GM12801 (cell line): ENCODE data around the gene SLC26A5.

ENCODE experiments used
- TF ChIP-seq, protein P1 (sequence below): IDR thresholded peaks from one replicate; pipeline ENCODE4 v1.5.1; 2011; ENCODE audit warnings: control low read depth; ENCODE audit not compliant: insufficient read length; ENCODE audit errors: extremely low read depth

SLC26A5 gene

DNA sequence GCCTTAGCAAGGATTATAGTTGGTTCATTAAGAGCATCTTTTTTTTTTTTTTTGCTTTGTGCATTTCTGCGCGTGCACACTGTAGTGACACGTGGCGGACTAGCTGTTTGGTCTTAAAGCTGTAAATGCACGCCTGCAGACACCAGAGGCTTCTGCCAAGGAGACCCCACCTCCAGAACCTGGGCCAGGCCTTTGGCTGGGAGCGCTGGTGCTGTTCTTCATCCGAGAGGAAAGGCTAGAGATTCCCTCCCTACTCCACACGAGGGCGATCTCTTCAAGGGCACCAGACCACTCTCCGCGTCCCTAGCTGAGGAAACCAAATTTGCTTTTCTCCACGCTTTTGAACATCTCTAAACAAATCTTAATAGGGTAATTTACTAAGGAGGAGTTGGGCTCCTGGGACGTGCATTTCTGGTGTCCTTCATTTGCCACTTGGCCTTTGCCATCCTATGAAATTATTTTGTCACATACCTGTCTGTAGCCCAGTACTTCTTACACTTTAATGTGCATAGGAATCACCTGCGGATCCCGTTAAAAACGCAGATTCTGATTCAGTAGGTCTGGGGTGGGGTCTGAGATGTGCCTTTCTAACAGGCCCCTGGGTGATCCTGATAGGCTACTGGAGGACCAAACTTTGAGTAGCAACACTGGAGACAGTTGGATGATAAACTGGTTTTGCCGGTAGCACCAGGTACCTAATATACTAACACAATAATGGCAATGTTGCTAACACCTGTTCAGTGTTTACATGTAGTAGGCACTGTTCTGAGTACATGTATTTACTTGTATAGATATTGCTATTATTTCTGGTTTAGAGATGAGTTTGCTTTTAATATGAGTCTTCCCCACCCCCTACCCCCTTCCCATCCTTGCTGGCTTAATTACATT, 1.3 kb upstream of the SLC26A5 start:
- TF ChIP-seq, protein P1, sequence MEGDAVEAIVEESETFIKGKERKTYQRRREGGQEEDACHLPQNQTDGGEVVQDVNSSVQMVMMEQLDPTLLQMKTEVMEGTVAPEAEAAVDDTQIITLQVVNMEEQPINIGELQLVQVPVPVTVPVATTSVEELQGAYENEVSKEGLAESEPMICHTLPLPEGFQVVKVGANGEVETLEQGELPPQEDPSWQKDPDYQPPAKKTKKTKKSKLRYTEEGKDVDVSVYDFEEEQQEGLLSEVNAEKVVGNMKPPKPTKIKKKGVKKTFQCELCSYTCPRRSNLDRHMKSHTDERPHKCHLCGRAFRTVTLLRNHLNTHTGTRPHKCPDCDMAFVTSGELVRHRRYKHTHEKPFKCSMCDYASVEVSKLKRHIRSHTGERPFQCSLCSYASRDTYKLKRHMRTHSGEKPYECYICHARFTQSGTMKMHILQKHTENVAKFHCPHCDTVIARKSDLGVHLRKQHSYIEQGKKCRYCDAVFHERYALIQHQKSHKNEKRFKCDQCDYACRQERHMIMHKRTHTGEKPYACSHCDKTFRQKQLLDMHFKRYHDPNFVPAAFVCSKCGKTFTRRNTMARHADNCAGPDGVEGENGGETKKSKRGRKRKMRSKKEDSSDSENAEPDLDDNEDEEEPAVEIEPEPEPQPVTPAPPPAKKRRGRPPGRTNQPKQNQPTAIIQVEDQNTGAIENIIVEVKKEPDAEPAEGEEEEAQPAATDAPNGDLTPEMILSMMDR = no peak

DNA sequence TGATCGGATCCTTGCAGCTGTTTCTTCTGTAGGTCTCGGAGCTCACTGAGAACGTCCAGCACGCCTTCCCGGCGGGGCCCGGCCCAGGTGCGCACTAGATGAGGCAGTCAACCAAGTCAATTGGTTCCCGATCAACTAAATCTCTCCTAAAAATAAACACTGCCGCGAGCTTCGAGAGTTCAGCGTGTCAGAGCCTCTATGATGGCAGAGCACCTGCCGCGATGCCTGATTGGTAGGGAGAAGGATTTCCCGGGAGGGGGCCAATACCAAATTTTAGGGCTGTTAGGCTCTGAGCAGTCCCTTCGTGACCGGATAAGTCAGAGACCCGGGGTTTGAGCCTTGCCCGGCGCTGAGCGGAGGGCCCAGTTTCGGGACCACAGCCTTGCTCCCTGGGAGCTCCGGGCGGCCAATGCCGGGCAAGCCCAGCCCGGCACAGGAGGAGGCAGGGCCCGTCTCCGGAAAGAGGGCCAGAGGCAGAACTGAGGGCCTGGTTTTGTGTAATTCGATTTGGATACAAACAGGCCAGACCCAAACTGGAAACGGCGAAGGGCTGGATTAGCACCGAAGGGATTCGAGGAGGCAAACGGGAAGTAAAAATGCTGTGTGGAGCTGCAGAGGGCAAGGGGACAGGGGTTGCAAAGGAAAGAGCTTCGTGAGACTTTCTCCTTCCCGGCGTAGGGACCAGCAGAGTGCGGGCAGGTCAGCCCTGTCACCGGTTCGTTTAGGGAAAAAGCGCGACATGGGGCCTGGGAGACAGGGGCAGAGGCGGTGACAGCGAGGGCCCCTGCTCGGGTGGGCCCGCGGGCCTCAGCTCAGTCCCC, 569 bp downstream of the SLC26A5 start:
- TF ChIP-seq, protein P1 = no peak

DNA sequence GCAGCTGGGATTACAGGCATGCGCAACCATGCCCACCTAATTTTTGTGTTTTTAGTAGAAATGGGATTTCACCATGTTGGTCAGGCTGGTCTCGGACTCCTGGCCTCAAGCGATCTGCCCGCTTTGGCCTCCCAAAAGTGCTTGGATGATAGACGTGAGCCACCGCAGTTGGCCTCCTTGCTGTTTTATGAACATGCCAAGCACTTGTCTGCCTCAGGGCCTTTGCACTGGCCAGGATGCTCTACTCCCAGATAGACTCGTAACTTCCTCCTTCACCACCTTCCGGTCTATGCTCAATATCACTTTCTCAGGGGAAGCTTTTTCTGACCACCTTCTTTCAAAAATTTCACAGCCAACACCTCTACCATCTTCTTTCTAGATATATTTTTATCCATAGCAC, 6.3 kb downstream of the SLC26A5 start:
- TF ChIP-seq, protein P1 = no peak

GRCh38 chr7:103437623-103438022, 8.4 kb downstream of the SLC26A5 start:
- TF ChIP-seq, protein P1 = no peak

GRCh38 chr7:103432712-103433111, 13.3 kb downstream of the SLC26A5 start:
- TF ChIP-seq, protein P1 = no peak

- TF ChIP-seq, protein P1 = no peak
These were observed 20.8 kb downstream of the SLC26A5 start for GRCh38 chr7:103425177-103425576.

DNA sequence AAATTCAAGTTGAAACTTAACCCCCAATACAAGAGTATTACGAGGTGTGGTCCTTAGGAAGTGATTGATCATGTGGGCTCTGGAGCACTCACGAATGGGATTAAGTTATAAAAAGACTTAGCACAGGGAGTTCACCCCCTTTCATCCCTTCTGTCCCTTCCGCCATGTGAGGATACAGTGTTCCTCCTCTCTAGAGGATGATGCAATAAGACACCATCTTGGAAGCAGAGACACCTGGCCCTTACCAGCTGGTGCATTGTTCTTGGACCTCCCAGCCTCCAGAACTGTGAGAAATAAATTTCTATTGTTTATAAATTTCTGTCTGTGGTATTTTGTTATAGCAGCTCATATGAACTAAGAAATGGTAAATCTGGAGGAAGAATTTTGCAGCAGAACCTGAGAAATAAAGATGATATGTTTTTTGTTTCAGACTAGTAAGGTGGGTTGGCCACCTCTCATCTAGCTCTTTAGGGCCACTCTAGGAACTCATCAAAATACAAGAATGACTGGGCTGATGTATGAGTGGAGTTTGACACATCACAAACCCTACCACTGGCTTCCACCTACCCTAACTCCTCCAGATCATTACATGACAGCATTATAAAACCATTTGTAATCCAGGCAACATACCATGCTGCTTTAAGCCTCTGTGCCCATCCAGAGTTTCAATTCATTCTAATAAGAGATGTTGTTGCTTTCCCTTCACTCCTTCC, 22.4 kb downstream of the SLC26A5 start:
- TF ChIP-seq, protein P1 = no peak
